Body of pancreas (tissue), 4 donors: ENCODE data around the gene TMEM218. TPM values are rescaled to one million over a fixed set of nuclear protein-coding genes. Genes with fewer than 3 reads are reported as not detected.

ENCODE experiments used
- ATAC-seq: fragments of 150-250 bp; one replicate; pipeline ENCODE4 v1.9.1; 2016
- DNase-seq, 4 donors: peaks; one replicate each; pipeline ENCODE4 v3.0.0-alpha.2; 2019
- H3K27ac ChIP-seq, 4 donors: fragments of 200-600 bp; sonication (generic); 1 replicate in 3 of 4; 2 replicates in 1 of 4; pipeline versions ENCODE4 v1.5.1 to v1.6.1; 2016 to 2019; ENCODE audit warnings: mild to moderate bottlenecking in 1 of 4, mixed read lengths in 1 of 4, moderate library complexity in 1 of 4
- H3K27me3 ChIP-seq, 2 donors: fragments of 200-600 bp; sonication (generic); one replicate each; pipeline ENCODE4 v1.6.0; 2016; ENCODE audit warnings: mild to moderate bottlenecking in 1 of 2
- H3K36me3 ChIP-seq, 2 donors: fragments of 200-600 bp; sonication (generic); replicated peaks in 1 of 2; 2 replicates each; pipeline ENCODE4 v1.5.1; 2016; ENCODE audit warnings: low read depth in 2 of 2; ENCODE audit not compliant: insufficient read depth in 1 of 2
- H3K4me1 ChIP-seq: fragments of 200-600 bp; sonication (generic); one replicate; pipeline ENCODE4 v1.6.0; 2016
- H3K4me3 ChIP-seq, 2 donors: fragments of 200-600 bp; sonication (generic); 1 replicate in 1 of 2; 2 replicates in 1 of 2; pipeline ENCODE4 v1.5.1; 2016 to 2019
- H3K9me3 ChIP-seq, 3 donors: fragments of 200-600 bp; sonication (generic); 1 replicate in 2 of 3; 2 replicates in 1 of 3; pipeline ENCODE4 v1.5.1; 2016
- CTCF ChIP-seq, 7 experiments: fragments of 450-650 bp in 4 of 7; fragments of 200-600 bp in 3 of 7; sonication (generic) in 3 of 7; IDR thresholded peaks; one replicate each; pipeline ENCODE4 v1.5.1; 2016 to 2019; ENCODE audit warnings: antibody characterized with exemption in 7 of 7
- POLR2A ChIP-seq, 3 donors: fragments of 450-650 bp; IDR thresholded peaks; one replicate each; pipeline ENCODE4 v1.6.1; 2016; ENCODE audit warnings: antibody characterized with exemption in 3 of 3, mild to moderate bottlenecking in 2 of 3
- WGBS, 2 donors: methylation state at CpG; one replicate each; pipeline ENCODE4 v1.1.5; 2017; 5-methylcytosine and 5-hydroxymethylcytosine counted together
- intact Hi-C: fragments of 100-400 bp; cut with DNase I; formaldehyde crosslinking; loops from one replicate; pipeline ENCODE4 v1.15.1; 2023
- total RNA-seq, 2 donors: library from RNA; depleted of rRNA; stranded (reverse); fragments of >200 nt; gene quantifications; one replicate each; pipeline ENCODE4 v1.1.0, GENCODE V29; 2016

Gene TMEM218
- total RNA-seq, 2 donors from 2014 or later: 8.8 to 10.2 TPM

- Histone ChIP-seq H3K36me3 (no peaks in the 10 kb centered on the region), H3K9me3 (no peaks in the 10 kb centered on the region), H3K27me3 (no peaks in the 10 kb centered on the region), H3K4me3 (no peak overlapping the region), H3K4me1 (no peaks in the 10 kb centered on the region), H3K27ac (no peak overlapping the region)
- intact Hi-C loops: no loop called here
- ATAC-seq: no peak
- 56 to 71% methylated on average over 3 to 5 of the region's 5 CpGs for WGBS, 2 donors
- TF ChIP-seq CTCF (IDR thresholded peaks at IDR 0.05): no peak
- TF ChIP-seq POLR2A (IDR thresholded peaks at IDR 0.05): no peak
- no peak for DNase-seq
Measured at GRCh38 chr11:125082040-125082439, 29.4 kb downstream of the TMEM218 start.

GRCh38 chr11:125081098-125081798, 30.2 kb downstream of the TMEM218 start:
- no peak for ATAC-seq
- no peaks in the 10 kb centered on the region for H3K4me1 ChIP-seq
- DNase-seq: no peak
- no peaks in the 10 kb centered on the region for H3K36me3 ChIP-seq
- H3K27me3 ChIP-seq: no peaks in the 10 kb centered on the region
- intact Hi-C loops: no loop called here
- no peak overlapping the region for H3K27ac ChIP-seq
- WGBS, 2 donors: 59 to 65% methylated on average over 6 to 14 of the region's 14 CpGs
- no peaks in the 10 kb centered on the region for H3K9me3 ChIP-seq
- no peak for TF ChIP-seq POLR2A (IDR thresholded peaks at IDR 0.05)
- no peak for TF ChIP-seq CTCF (IDR thresholded peaks at IDR 0.05)
- H3K4me3 ChIP-seq: no peak overlapping the region

- 78 to 82% methylated on average over 12 of the region's 12 CpGs for WGBS, 2 donors
- Histone ChIP-seq H3K4me1 (no peaks in the 10 kb centered on the region), H3K36me3 (no peaks in the 10 kb centered on the region), H3K9me3 (no peaks in the 10 kb centered on the region), H3K4me3 (no peak overlapping the region), H3K27me3 (no peaks in the 10 kb centered on the region), H3K27ac (no peak overlapping the region)
- ATAC-seq (no peak), DNase-seq (no peak)
- TF ChIP-seq CTCF (IDR thresholded peaks at IDR 0.05): no peak
- TF ChIP-seq POLR2A (IDR thresholded peaks at IDR 0.05): no peak
- intact Hi-C loops: no loop called here
Measured at GRCh38 chr11:125080531-125080911, 30.9 kb downstream of the TMEM218 start.

GRCh38 chr11:125079878-125080530, 31.4 kb downstream of the TMEM218 start:
- DNase-seq: no peak
- H3K27ac ChIP-seq: no peak overlapping the region
- no peak for TF ChIP-seq POLR2A (IDR thresholded peaks at IDR 0.05)
- no peak for TF ChIP-seq CTCF (IDR thresholded peaks at IDR 0.05)
- no peak overlapping the region for H3K4me3 ChIP-seq
- H3K4me1 ChIP-seq: no peaks in the 10 kb centered on the region
- ATAC-seq: no peak
- intact Hi-C loops: no loop called here
- H3K36me3 ChIP-seq: no peaks in the 10 kb centered on the region
- H3K9me3 ChIP-seq: no peaks in the 10 kb centered on the region
- no peaks in the 10 kb centered on the region for H3K27me3 ChIP-seq
- WGBS, 2 donors: 73 to 78% methylated on average over 11 to 12 of the region's 12 CpGs
